ENCODE results near the gene ARHGEF28.
A peak's percentile ranks its signal among the peaks of the same experiment; 100 is the strongest.

GRCh38 chr5:73625372-73625943 lies 538 bp upstream of the ARHGEF28 start:
- peak; percentile 70; the same call in 1 of the 2 replicates for TF ChIP-seq EZH2phosphoT487 (IDR thresholded peaks at IDR 0.05; ENCODE audit: borderline replicate concordance, low read length)
- no peak for TF ChIP-seq CTCF (IDR thresholded peaks at IDR 0.05; ENCODE audit: low read depth, low read length, poor library complexity, severe bottlenecking)

All from DOHH2 (cell line).